ENCODE data around the gene CRY2.

CRY2 gene

GRCh38 chr11:45930951-45931570, 83.8 kb downstream of the CRY2 start:
- no peak for DNase-seq (ENCODE audit: low read depth, low spot score)

- no peak for DNase-seq (ENCODE audit: low read depth, low spot score)
Measured at GRCh38 chr11:45931739-45932138, 84.5 kb downstream of the CRY2 start.

GRCh38 chr11:45932217-45932616, 84.9 kb downstream of the CRY2 start:
- no peak for DNase-seq (ENCODE audit: low read depth, low spot score)
